ENCODE data around the gene KRT7.

KRT7 gene

DNA sequence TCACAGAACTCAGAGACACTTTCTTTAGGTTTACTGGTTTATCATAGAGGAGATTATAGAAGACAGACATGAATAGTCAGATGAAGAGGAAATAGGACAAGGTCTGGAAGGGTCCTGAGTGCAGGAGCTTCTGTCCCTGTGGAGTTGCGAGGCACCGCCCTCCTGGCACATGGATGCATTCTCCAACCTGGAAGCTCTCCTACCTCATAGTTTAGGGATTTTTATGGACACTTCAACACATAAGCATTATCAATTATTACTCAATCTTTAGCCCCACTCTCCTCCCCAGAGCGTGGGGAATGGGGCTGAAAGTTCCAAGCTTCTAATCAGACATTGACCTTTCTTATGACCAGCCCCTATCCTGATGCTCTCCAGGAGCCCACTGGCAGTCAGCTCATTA is 12.6 kb upstream of the KRT7 start:
- DNase-seq (ENCODE audit: low read depth), result no peak
- TF ChIP-seq CTCF (IDR thresholded peaks at IDR 0.05; ENCODE audit: insufficient read depth, low read depth, low read length, missing control alignments), result no peak
- no peak overlapping the region for H3K4me3 ChIP-seq (ENCODE audit: low read depth, low read length)

DNA sequence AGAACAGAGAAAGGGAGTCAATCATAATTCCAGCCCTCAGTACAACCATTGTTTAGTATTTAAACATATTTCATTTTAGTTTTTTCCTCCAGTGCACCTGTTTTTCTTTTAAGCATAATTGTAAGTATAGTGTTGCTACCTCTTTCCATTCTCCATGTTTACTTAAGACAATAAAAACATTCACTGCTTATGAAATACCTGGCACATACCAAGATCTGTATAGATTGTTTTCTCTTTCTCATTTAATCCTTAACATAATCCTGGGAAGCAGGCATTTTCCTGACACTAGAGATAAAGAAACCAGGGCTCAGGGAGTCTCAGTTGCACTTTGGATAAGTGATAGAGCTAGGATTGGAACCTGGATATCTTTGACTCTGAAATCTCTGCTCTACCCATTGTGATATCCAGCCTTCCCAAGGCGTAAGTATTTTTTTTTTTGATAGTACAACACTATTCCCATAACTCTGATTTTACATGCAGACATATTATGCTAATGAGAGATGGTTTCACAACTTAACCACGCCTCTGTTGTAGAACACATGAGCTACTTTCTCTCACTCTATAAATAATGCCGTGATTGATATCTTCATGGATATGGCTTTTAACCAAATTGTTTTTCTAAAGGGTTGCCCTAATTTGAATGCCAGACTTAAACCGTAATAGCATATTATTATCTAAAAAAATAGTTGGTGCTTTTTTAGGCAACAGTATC is 11.8 kb upstream of the KRT7 start:
- TF ChIP-seq CTCF (IDR thresholded peaks at IDR 0.05; ENCODE audit: insufficient read depth, low read depth, low read length, missing control alignments), result no peak
- H3K4me3 ChIP-seq (ENCODE audit: low read depth, low read length), result no peak overlapping the region
- no peak for DNase-seq (ENCODE audit: low read depth)

DNA sequence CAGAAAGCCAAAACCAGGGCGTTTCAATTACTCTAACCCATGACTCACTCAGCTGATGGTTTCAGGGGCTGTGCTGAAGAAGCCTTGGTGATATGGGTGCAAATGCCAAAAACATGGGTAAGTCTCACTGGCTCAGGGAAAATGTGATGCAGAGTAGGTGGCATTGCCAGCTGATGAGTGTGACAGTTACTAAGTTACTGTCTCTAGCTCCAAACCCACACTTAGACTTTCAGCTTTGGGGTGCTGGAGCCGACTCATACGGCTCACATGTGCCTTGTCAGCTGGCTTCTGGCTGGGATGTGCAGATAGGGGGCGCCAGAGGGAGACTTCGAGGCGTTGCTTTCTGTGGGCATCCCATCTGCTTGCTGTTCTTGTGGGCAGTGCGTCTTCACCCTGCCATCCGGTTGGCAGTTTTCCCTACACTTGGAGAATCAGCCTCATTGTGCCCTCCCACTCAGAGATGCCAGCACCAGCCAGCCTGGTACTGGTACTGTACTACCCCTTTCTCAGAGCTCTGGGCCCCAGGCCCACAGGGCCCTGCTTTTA is 11.1 kb upstream of the KRT7 start:
- TF ChIP-seq CTCF (IDR thresholded peaks at IDR 0.05; ENCODE audit: insufficient read depth, low read depth, low read length, missing control alignments), result peak; percentile 61
- peak; percentile 56 for DNase-seq (ENCODE audit: low read depth)
- no peak overlapping the region for H3K4me3 ChIP-seq (ENCODE audit: low read depth, low read length)

DNA sequence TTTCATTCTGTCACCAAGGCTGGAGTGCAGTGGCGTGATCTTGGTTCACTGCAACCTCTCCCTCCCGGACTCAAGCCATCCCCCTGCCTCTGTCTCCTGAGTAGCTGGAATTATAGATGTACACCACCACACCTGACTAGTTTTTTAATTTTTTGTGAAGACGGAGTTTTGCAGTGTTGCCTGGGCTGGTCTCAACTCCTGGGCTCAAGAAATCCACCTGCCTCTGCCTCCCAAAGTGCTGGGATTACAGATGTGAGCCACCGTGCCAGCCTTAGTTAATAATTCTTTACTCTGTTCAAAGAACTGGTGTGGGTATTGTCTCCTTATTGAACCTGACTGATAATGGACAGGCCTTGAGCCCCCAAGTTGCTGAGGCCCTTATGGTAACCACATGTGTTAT is 10.4 kb upstream of the KRT7 start:
- DNase-seq (ENCODE audit: low read depth), result no peak
- no peak overlapping the region for H3K4me3 ChIP-seq (ENCODE audit: low read depth, low read length)
- TF ChIP-seq CTCF (IDR thresholded peaks at IDR 0.05; ENCODE audit: insufficient read depth, low read depth, low read length, missing control alignments), result no peak

- H3K4me3 ChIP-seq (ENCODE audit: low read depth, low read length), result no peak overlapping the region
- TF ChIP-seq CTCF (IDR thresholded peaks at IDR 0.05; ENCODE audit: insufficient read depth, low read depth, low read length, missing control alignments), result no peak
- DNase-seq (ENCODE audit: low read depth), result no peak
Observed at GRCh38 chr12:52223406-52224039, 9.5 kb upstream of the KRT7 start.

DNA sequence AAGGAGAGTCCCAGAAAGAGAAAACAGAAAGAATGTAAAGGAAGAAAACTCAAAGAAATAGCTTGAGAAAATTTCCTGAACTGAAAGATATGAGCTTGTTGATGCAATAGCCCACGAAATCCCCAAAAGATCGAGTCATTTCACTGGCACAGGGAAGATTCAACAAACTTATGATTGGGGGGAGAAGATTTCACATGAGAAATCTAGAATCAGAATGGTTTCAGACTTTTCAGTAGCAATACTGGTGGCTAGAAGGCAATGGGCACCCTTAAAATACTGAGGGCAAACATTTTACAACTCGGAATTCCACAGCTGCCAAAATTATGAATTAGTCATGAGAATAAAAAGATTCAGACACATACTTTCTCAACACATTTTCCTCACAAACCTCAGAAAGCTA is 8.9 kb upstream of the KRT7 start:
- no peak for DNase-seq (ENCODE audit: low read depth)
- no peak for TF ChIP-seq CTCF (IDR thresholded peaks at IDR 0.05; ENCODE audit: insufficient read depth, low read depth, low read length, missing control alignments)
- no peak overlapping the region for H3K4me3 ChIP-seq (ENCODE audit: low read depth, low read length)

Data from GM12865 (cell line).